ENCODE data around the gene RYR3.

GRCh38 chr15:33882921-33883320, 572.2 kb downstream of the RYR3 start:
- no peak for TF ChIP-seq CTCF (tag by site-specific recombination; IDR thresholded peaks at IDR 0.05)
- no peak for TF ChIP-seq ZNF426 (tag by site-specific recombination; IDR thresholded peaks at IDR 0.05)
- no peak for TF ChIP-seq ZNF645 (tag by site-specific recombination; IDR thresholded peaks at IDR 0.05)

All from HEK293 (cell line).